K562 (cell line): Measurements from ENCODE around the gene CLASP1.

Experiments
- CREB1 ChIP-seq, 2 experiments: sonication (generic) in 1 of 2; formaldehyde crosslinking in 1 of 2; IDR thresholded peaks; 2 replicates each; pipeline versions ENCODE4 v1.6.1 to v1.8.0; 2012 to 2022; ENCODE audit warnings: inconsistent platforms in 1 of 2, mild to moderate bottlenecking in 1 of 2, missing genetic modification reagents in 1 of 2, moderate library complexity in 1 of 2
- RAD21 ChIP-seq, 2 experiments: fragments of 250-450 bp in 1 of 2; fragments of 450-650 bp in 1 of 2; sonication (Bioruptor Pico) in 1 of 2; formaldehyde crosslinking in 1 of 2; IDR thresholded peaks in 1 of 2; conservative IDR thresholded peaks in 1 of 2; 2 replicates each; pipeline versions ENCODE4 v1.4.0 to v1.8.0; 2020 to 2022; ENCODE audit warnings: mild to moderate bottlenecking in 2 of 2, moderate library complexity in 1 of 2

- no peak for TF ChIP-seq RAD21 (CRISPR knock-in tag; conservative IDR thresholded peaks at IDR 0.05 in 1 of 2, IDR thresholded peaks at IDR 0.05 in 1 of 2)
- TF ChIP-seq CREB1 (IDR thresholded peaks at IDR 0.05), result no peak
- no peak for TF ChIP-seq CREB1 (CRISPR knock-in tag; IDR thresholded peaks at IDR 0.05)
Observed at GRCh38 chr2:121587131-121587530, 62.1 kb downstream of the CLASP1 start.
